ENCODE measurements around the gene MMS22L.
A peak's percentile ranks its signal among the peaks of the same experiment; 100 is the strongest.

The MMS22L gene

DNA sequence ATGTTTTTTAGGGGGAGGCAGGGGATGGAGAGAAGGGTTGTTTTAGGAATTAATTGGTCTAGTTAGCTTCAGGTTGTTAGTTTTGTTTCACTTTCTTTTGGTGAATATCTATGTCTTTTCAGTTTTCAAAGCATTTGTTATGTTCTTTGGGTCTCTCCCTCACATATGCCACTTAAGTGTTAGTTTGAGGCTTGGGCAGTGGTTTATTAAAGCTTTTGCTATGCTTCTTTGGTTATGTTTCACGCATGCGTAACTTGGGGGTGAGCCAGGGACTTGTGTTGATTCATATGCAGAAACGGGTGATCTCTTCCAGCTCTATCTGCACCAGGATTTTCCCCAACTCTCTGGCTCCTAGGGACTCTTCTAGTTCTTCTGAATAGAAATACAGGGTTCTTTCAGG lies 11.4 kb upstream of the MMS22L start:
- no peak overlapping the region for H3K4me3 ChIP-seq (ENCODE audit: insufficient read depth, low read depth, low read length, poor library complexity, severe bottlenecking)
- no peaks in the 10 kb centered on the region for H3K36me3 ChIP-seq (ENCODE audit: control insufficient read depth, insufficient read depth, low read length)
- no peaks in the 10 kb centered on the region for H3K9me3 ChIP-seq (ENCODE audit: control insufficient read depth, low read length)
- peaks cover 4% of the 10 kb centered on the region for H3K27me3 ChIP-seq (replicated peaks; ENCODE audit: control insufficient read depth, insufficient read depth, low read length, poor library complexity, severe bottlenecking)
- DNase-seq: no peak
- no peak overlapping the region for H3K27ac ChIP-seq (ENCODE audit: insufficient read depth, low read length, poor library complexity, severe bottlenecking)
- H3K4me1 ChIP-seq (ENCODE audit: control insufficient read depth, insufficient read depth, low read length, poor library complexity, severe bottlenecking): no peaks in the 10 kb centered on the region

DNA sequence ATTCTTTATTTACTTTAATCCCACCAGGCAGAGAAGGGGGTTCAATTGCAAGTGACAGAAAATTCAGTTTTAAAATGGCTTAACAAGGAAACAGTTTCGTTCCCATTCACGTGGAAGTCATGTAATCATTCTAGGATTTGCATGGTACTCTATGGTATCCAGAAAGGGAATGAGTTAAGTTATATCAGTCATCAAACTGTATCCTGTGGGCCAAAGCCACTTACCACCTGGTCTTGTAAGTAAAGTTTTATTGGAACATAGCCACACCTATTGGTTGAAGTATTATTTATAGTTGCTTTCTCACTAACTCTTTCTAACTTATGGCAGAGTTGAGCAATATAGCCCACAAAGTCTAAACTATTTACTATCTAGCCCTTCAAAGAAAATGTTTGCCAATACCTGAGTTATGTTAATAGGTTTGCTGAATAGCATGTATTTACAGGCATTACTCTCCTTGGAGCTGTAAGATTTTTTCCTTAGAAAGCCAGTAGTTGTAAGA lies 10.2 kb upstream of the MMS22L start:
- Histone ChIP-seq H3K27me3 (replicated peaks; ENCODE audit: control insufficient read depth, insufficient read depth, low read length, poor library complexity, severe bottlenecking) (peaks cover 4% of the 10 kb centered on the region), H3K4me3 (ENCODE audit: insufficient read depth, low read depth, low read length, poor library complexity, severe bottlenecking) (no peak overlapping the region), H3K36me3 (ENCODE audit: control insufficient read depth, insufficient read depth, low read length) (no peaks in the 10 kb centered on the region), H3K4me1 (ENCODE audit: control insufficient read depth, insufficient read depth, low read length, poor library complexity, severe bottlenecking) (no peaks in the 10 kb centered on the region), H3K9me3 (ENCODE audit: control insufficient read depth, low read length) (no peaks in the 10 kb centered on the region), H3K27ac (ENCODE audit: insufficient read depth, low read length, poor library complexity, severe bottlenecking) (no peak overlapping the region)
- DNase-seq: no peak

- no peaks in the 10 kb centered on the region for H3K9me3 ChIP-seq (ENCODE audit: control insufficient read depth, low read length)
- peaks cover 4% of the 10 kb centered on the region for H3K27me3 ChIP-seq (replicated peaks; ENCODE audit: control insufficient read depth, insufficient read depth, low read length, poor library complexity, severe bottlenecking)
- no peak for DNase-seq
- no peak overlapping the region for H3K27ac ChIP-seq (ENCODE audit: insufficient read depth, low read length, poor library complexity, severe bottlenecking)
- no peaks in the 10 kb centered on the region for H3K36me3 ChIP-seq (ENCODE audit: control insufficient read depth, insufficient read depth, low read length)
- H3K4me3 ChIP-seq (ENCODE audit: insufficient read depth, low read depth, low read length, poor library complexity, severe bottlenecking): no peak overlapping the region
- no peaks in the 10 kb centered on the region for H3K4me1 ChIP-seq (ENCODE audit: control insufficient read depth, insufficient read depth, low read length, poor library complexity, severe bottlenecking)
These were observed 9.7 kb upstream of the MMS22L start for GRCh38 chr6:97292671-97293070.

GRCh38 chr6:97291896-97292295 lies 8.9 kb upstream of the MMS22L start:
- H3K9me3 ChIP-seq (ENCODE audit: control insufficient read depth, low read length): no peaks in the 10 kb centered on the region
- H3K36me3 ChIP-seq (ENCODE audit: control insufficient read depth, insufficient read depth, low read length): no peaks in the 10 kb centered on the region
- no peak overlapping the region for H3K27ac ChIP-seq (ENCODE audit: insufficient read depth, low read length, poor library complexity, severe bottlenecking)
- peaks cover 4% of the 10 kb centered on the region for H3K27me3 ChIP-seq (replicated peaks; ENCODE audit: control insufficient read depth, insufficient read depth, low read length, poor library complexity, severe bottlenecking)
- no peak overlapping the region for H3K4me3 ChIP-seq (ENCODE audit: insufficient read depth, low read depth, low read length, poor library complexity, severe bottlenecking)
- no peak for DNase-seq
- no peaks in the 10 kb centered on the region for H3K4me1 ChIP-seq (ENCODE audit: control insufficient read depth, insufficient read depth, low read length, poor library complexity, severe bottlenecking)

GRCh38 chr6:97289332-97289731 lies 6.3 kb upstream of the MMS22L start:
- Histone ChIP-seq H3K27ac (ENCODE audit: insufficient read depth, low read length, poor library complexity, severe bottlenecking) (no peak overlapping the region), H3K36me3 (ENCODE audit: control insufficient read depth, insufficient read depth, low read length) (no peaks in the 10 kb centered on the region), H3K9me3 (ENCODE audit: control insufficient read depth, low read length) (no peaks in the 10 kb centered on the region), H3K4me1 (ENCODE audit: control insufficient read depth, insufficient read depth, low read length, poor library complexity, severe bottlenecking) (no peaks in the 10 kb centered on the region), H3K4me3 (ENCODE audit: insufficient read depth, low read depth, low read length, poor library complexity, severe bottlenecking) (no peak overlapping the region), H3K27me3 (replicated peaks; ENCODE audit: control insufficient read depth, insufficient read depth, low read length, poor library complexity, severe bottlenecking) (no peaks in the 10 kb centered on the region)
- DNase-seq: no peak

GRCh38 chr6:97288188-97288587 lies 5.2 kb upstream of the MMS22L start:
- H3K27ac ChIP-seq (ENCODE audit: insufficient read depth, low read length, poor library complexity, severe bottlenecking): no peak overlapping the region
- H3K4me3 ChIP-seq (ENCODE audit: insufficient read depth, low read depth, low read length, poor library complexity, severe bottlenecking): no peak overlapping the region
- no peak for DNase-seq
- H3K4me1 ChIP-seq (ENCODE audit: control insufficient read depth, insufficient read depth, low read length, poor library complexity, severe bottlenecking): no peaks in the 10 kb centered on the region
- H3K9me3 ChIP-seq (ENCODE audit: control insufficient read depth, low read length): no peaks in the 10 kb centered on the region
- no peaks in the 10 kb centered on the region for H3K27me3 ChIP-seq (replicated peaks; ENCODE audit: control insufficient read depth, insufficient read depth, low read length, poor library complexity, severe bottlenecking)
- H3K36me3 ChIP-seq (ENCODE audit: control insufficient read depth, insufficient read depth, low read length): no peaks in the 10 kb centered on the region

- Histone ChIP-seq H3K36me3 (ENCODE audit: control insufficient read depth, insufficient read depth, low read length) (no peaks in the 10 kb centered on the region), H3K4me1 (ENCODE audit: control insufficient read depth, insufficient read depth, low read length, poor library complexity, severe bottlenecking) (peaks cover 5% of the 10 kb centered on the region), H3K27ac (ENCODE audit: insufficient read depth, low read length, poor library complexity, severe bottlenecking) (peak overlapping the region; percentile 65), H3K4me3 (ENCODE audit: insufficient read depth, low read depth, low read length, poor library complexity, severe bottlenecking) (peak overlapping the region; percentile 98), H3K9me3 (ENCODE audit: control insufficient read depth, low read length) (no peaks in the 10 kb centered on the region), H3K27me3 (replicated peaks; ENCODE audit: control insufficient read depth, insufficient read depth, low read length, poor library complexity, severe bottlenecking) (no peaks in the 10 kb centered on the region)
- DNase-seq: no peak
These were observed 734 bp downstream of the MMS22L start for GRCh38 chr6:97282238-97282725.

- no peak overlapping the region for H3K4me3 ChIP-seq (ENCODE audit: insufficient read depth, low read depth, low read length, poor library complexity, severe bottlenecking)
- H3K27ac ChIP-seq (ENCODE audit: insufficient read depth, low read length, poor library complexity, severe bottlenecking): no peak overlapping the region
- H3K4me1 ChIP-seq (ENCODE audit: control insufficient read depth, insufficient read depth, low read length, poor library complexity, severe bottlenecking): peaks cover 5% of the 10 kb centered on the region
- peaks cover 4% of the 10 kb centered on the region for H3K36me3 ChIP-seq (ENCODE audit: control insufficient read depth, insufficient read depth, low read length)
- no peak for DNase-seq
- H3K9me3 ChIP-seq (ENCODE audit: control insufficient read depth, low read length): no peaks in the 10 kb centered on the region
- H3K27me3 ChIP-seq (replicated peaks; ENCODE audit: control insufficient read depth, insufficient read depth, low read length, poor library complexity, severe bottlenecking): no peaks in the 10 kb centered on the region
These were observed 2.2 kb downstream of the MMS22L start for GRCh38 chr6:97280766-97281165.

DNA sequence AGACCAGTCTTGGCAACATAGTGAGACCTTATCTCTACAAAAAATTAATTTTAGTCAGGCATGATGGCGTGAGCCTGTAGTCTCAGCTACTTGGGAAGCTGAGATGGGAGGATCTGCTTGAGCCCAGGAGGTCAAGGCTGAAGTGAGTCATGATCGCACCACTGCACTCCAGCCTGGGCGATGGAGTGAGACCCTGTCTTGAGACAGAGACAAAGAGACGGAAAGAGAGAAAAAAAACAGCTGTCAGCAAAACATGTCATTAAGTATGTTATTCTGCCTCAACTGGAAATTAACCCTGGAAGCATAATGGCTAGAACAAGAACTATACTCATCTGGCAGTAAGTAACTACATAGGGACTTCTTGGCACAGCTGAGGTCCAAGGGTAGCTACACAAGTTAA lies 7.2 kb downstream of the MMS22L start:
- Histone ChIP-seq H3K27ac (ENCODE audit: insufficient read depth, low read length, poor library complexity, severe bottlenecking) (no peak overlapping the region), H3K36me3 (ENCODE audit: control insufficient read depth, insufficient read depth, low read length) (peaks cover 17% of the 10 kb centered on the region), H3K9me3 (ENCODE audit: control insufficient read depth, low read length) (no peaks in the 10 kb centered on the region), H3K4me3 (ENCODE audit: insufficient read depth, low read depth, low read length, poor library complexity, severe bottlenecking) (no peak overlapping the region), H3K4me1 (ENCODE audit: control insufficient read depth, insufficient read depth, low read length, poor library complexity, severe bottlenecking) (no peaks in the 10 kb centered on the region), H3K27me3 (replicated peaks; ENCODE audit: control insufficient read depth, insufficient read depth, low read length, poor library complexity, severe bottlenecking) (no peaks in the 10 kb centered on the region)
- no peak for DNase-seq

DNA sequence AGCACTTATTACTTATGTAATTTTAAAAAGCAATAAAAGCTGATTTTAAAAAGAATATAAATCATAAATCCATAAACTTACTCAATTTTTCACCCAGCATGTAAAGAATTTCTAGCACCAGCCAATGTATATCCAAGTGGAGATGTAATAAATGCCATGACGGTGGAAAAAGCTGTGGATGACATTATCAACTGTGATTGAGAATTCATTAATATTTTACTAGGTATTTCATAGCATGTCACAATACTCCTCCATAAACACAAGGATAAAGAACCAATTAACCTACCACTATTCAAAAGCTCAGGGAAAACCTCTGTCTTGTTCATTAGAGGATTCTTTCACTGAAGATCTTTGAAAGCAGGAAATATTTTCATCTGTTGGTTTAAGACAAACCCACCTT lies 13.2 kb downstream of the MMS22L start:
- Histone ChIP-seq H3K36me3 (ENCODE audit: control insufficient read depth, insufficient read depth, low read length) (peaks cover 24% of the 10 kb centered on the region), H3K27me3 (replicated peaks; ENCODE audit: control insufficient read depth, insufficient read depth, low read length, poor library complexity, severe bottlenecking) (no peaks in the 10 kb centered on the region), H3K9me3 (ENCODE audit: control insufficient read depth, low read length) (no peaks in the 10 kb centered on the region), H3K27ac (ENCODE audit: insufficient read depth, low read length, poor library complexity, severe bottlenecking) (no peak overlapping the region), H3K4me3 (ENCODE audit: insufficient read depth, low read depth, low read length, poor library complexity, severe bottlenecking) (no peak overlapping the region), H3K4me1 (ENCODE audit: control insufficient read depth, insufficient read depth, low read length, poor library complexity, severe bottlenecking) (no peaks in the 10 kb centered on the region)
- DNase-seq: no peak

Data from effector memory CD4-positive, alpha-beta T cell (primary cell).